MM.1S (cell line): ENCODE measurements around the gene DAZAP1.
"Not testable (repeated sequence)": the region's sequence is repeated elsewhere in the genome, so short reads cannot be mapped to it uniquely, and the experiment has no call there.

Source experiments
- DNase-seq: peaks from one replicate; pipeline ENCODE4 v3.0.0-alpha.2; 2015
- H2AFZ ChIP-seq: fragments of 300-600 bp; sonication (generic); 2 replicates; pipeline ENCODE4 v1.6.0; 2016; ENCODE audit warnings: antibody characterized with exemption, low read length
- H3F3A ChIP-seq: fragments of 300-600 bp; sonication (generic); 2 replicates; pipeline ENCODE4 v1.6.1; 2016; ENCODE audit warnings: mild to moderate bottlenecking, antibody characterized with exemption, low read length, moderate library complexity, mixed read lengths; ENCODE audit not compliant: insufficient read depth
- H3K27ac ChIP-seq: fragments of 300-600 bp; sonication (generic); 2 replicates; pipeline ENCODE4 v1.5.1; 2016; ENCODE audit warnings: mild to moderate bottlenecking, low read length
- H3K27me3 ChIP-seq: fragments of 300-600 bp; sonication (generic); replicated peaks from 2 replicates; pipeline ENCODE4 v1.6.0; 2016; ENCODE audit warnings: low read length; ENCODE audit not compliant: insufficient read depth
- H3K36me3 ChIP-seq: fragments of 300-600 bp; sonication (generic); replicated peaks from 2 replicates; pipeline ENCODE4 v1.6.1; 2016; ENCODE audit warnings: mild to moderate bottlenecking, low read length, mixed read lengths; ENCODE audit not compliant: insufficient read depth
- H3K4me1 ChIP-seq: fragments of 300-600 bp; sonication (generic); 2 replicates; pipeline ENCODE4 v1.6.1; 2016; ENCODE audit warnings: low read length, mixed read lengths
- H3K4me2 ChIP-seq: fragments of 300-600 bp; sonication (generic); 2 replicates; pipeline ENCODE4 v1.6.0; 2016; ENCODE audit warnings: low read depth, low read length
- H3K4me3 ChIP-seq: fragments of 300-600 bp; sonication (generic); 2 replicates; pipeline ENCODE4 v1.5.1; 2016; ENCODE audit warnings: low read length, mixed read lengths
- H3K79me2 ChIP-seq: fragments of 300-600 bp; sonication (generic); 2 replicates; pipeline ENCODE4 v1.6.1; 2016; ENCODE audit warnings: mixed run types, low read length, mixed read lengths
- H3K9ac ChIP-seq: fragments of 300-600 bp; sonication (generic); 2 replicates; pipeline ENCODE4 v1.6.1; 2016; ENCODE audit warnings: low read length, mixed read lengths
- H3K9me2 ChIP-seq: fragments of 300-600 bp; sonication (generic); replicated peaks from 2 replicates; pipeline ENCODE4 v1.6.1; 2016; ENCODE audit warnings: mild to moderate bottlenecking, low read length, mixed read lengths; ENCODE audit not compliant: insufficient read depth
- H3K9me3 ChIP-seq: fragments of 300-600 bp; sonication (generic); replicated peaks from 2 replicates; pipeline ENCODE4 v1.6.1; 2016; ENCODE audit warnings: mild to moderate bottlenecking, low read length, mixed read lengths; ENCODE audit not compliant: insufficient read depth
- H4K20me1 ChIP-seq: fragments of 300-600 bp; sonication (generic); 2 replicates; pipeline ENCODE4 v1.6.1; 2016; ENCODE audit warnings: mild to moderate bottlenecking, low read length, moderate library complexity, mixed read lengths; ENCODE audit not compliant: insufficient read depth
- CTCF ChIP-seq: fragments of 300-600 bp; sonication (generic); IDR thresholded peaks from 2 replicates; pipeline ENCODE4 v1.5.1; 2016; ENCODE audit warnings: antibody characterized with exemption, low read length, mixed read lengths
- EZH2 ChIP-seq: fragments of 300-600 bp; sonication (generic); optimal IDR thresholded peaks from 2 replicates; pipeline ENCODE3; 2017; ENCODE audit warnings: low read depth, mild to moderate bottlenecking, antibody characterized with exemption, low read length, mixed read lengths
- EZH2phosphoT487 ChIP-seq: fragments of 300-600 bp; sonication (generic); IDR thresholded peaks from 2 replicates; pipeline ENCODE4 v1.6.1; 2018; ENCODE audit warnings: antibody characterized with exemption, low read length

Gene DAZAP1

GRCh38 chr19:1417681-1418495 is 10.5 kb downstream of the DAZAP1 start:
- Histone ChIP-seq H2AFZ (no peak overlapping the region), H3K79me2 (peaks cover 99% of the 10 kb centered on the region), H3K27ac (no peak overlapping the region), H3K4me2 (no peak overlapping the region), H4K20me1 (peaks cover 64% of the 10 kb centered on the region), H3K36me3 (peaks cover 39% of the 10 kb centered on the region), H3K4me3 (no peak overlapping the region), H3K9me2 (no peaks in the 10 kb centered on the region), H3K4me1 (peaks cover 10% of the 10 kb centered on the region), H3K9ac (no peak overlapping the region), H3F3A (peaks cover 14% of the 10 kb centered on the region), H3K27me3 (no peaks in the 10 kb centered on the region), H3K9me3 (no peaks in the 10 kb centered on the region)
- TF ChIP-seq CTCF: no peak
- no peak for TF ChIP-seq EZH2
- no peak for TF ChIP-seq EZH2phosphoT487
- DNase-seq: no peak

GRCh38 chr19:1418496-1418775 is 11.1 kb downstream of the DAZAP1 start:
- H3K9ac ChIP-seq: no peak overlapping the region
- no peak for DNase-seq
- peaks cover 59% of the 10 kb centered on the region for H4K20me1 ChIP-seq
- peaks cover 99% of the 10 kb centered on the region for H3K79me2 ChIP-seq
- peaks cover 42% of the 10 kb centered on the region for H3K36me3 ChIP-seq
- H3K9me3 ChIP-seq: no peaks in the 10 kb centered on the region
- TF ChIP-seq CTCF (no peak), EZH2phosphoT487 (no peak), EZH2 (no peak)
- H3K27ac ChIP-seq: no peak overlapping the region
- H3K9me2 ChIP-seq: no peaks in the 10 kb centered on the region
- peaks cover 12% of the 10 kb centered on the region for H3F3A ChIP-seq
- no peaks in the 10 kb centered on the region for H3K27me3 ChIP-seq
- H3K4me3 ChIP-seq: no peak overlapping the region
- no peak overlapping the region for H2AFZ ChIP-seq
- H3K4me1 ChIP-seq: peaks cover 4% of the 10 kb centered on the region
- no peak overlapping the region for H3K4me2 ChIP-seq

GRCh38 chr19:1418951-1419738 is 11.8 kb downstream of the DAZAP1 start:
- no peak for DNase-seq
- Histone ChIP-seq H3K9ac (no peak overlapping the region), H3K27ac (no peak overlapping the region), H2AFZ (no peak overlapping the region), H3K4me3 (no peak overlapping the region), H3K9me3 (no peaks in the 10 kb centered on the region), H3K4me1 (no peaks in the 10 kb centered on the region), H3K36me3 (peaks cover 44% of the 10 kb centered on the region), H3K27me3 (no peaks in the 10 kb centered on the region), H4K20me1 (peaks cover 52% of the 10 kb centered on the region), H3K9me2 (no peaks in the 10 kb centered on the region), H3K79me2 (peaks cover 98% of the 10 kb centered on the region), H3F3A (peaks cover 5% of the 10 kb centered on the region; the same call in 1 of the 2 replicates), H3K4me2 (no peak overlapping the region)
- TF ChIP-seq EZH2 (no peak), EZH2phosphoT487 (no peak), CTCF (no peak)

- Histone ChIP-seq H4K20me1 (peaks cover 46% of the 10 kb centered on the region), H3K79me2 (peaks cover 97% of the 10 kb centered on the region), H3K36me3 (peaks cover 46% of the 10 kb centered on the region)
- H3K9ac ChIP-seq, H3K4me2 ChIP-seq, H3K9me3 ChIP-seq, H3K27ac ChIP-seq, H3K4me3 ChIP-seq, H2AFZ ChIP-seq, H3K27me3 ChIP-seq, H3F3A ChIP-seq, H3K4me1 ChIP-seq, DNase-seq, H3K9me2 ChIP-seq: not testable (repeated sequence)
These were observed 12.7 kb downstream of the DAZAP1 start for GRCh38 chr19:1420085-1420484.
